HG03066 (cell line): ENCODE measurements around the gene GIPC2.
"Not testable (repeated sequence)": the region's sequence is repeated elsewhere in the genome, so short reads cannot be mapped to it uniquely, and the experiment has no call there.

Experiments used
- ATAC-seq: cut with Tn5 transposase; IDR thresholded peaks from one replicate; pipeline ENCODE4 v1.9.1; 2021; ENCODE audit warnings: low read depth; ENCODE audit not compliant: unreplicated experiment

The GIPC2 gene

GRCh38 chr1:78061825-78062523 lies 16.2 kb downstream of the GIPC2 start:
- no peak for ATAC-seq

GRCh38 chr1:78064886-78065285 lies 19.1 kb downstream of the GIPC2 start:
- ATAC-seq: not testable (repeated sequence)

- ATAC-seq: no peak
Observed at GRCh38 chr1:78068681-78069283, 23.0 kb downstream of the GIPC2 start.

- ATAC-seq: no peak
Observed at GRCh38 chr1:78069784-78070183, 24.0 kb downstream of the GIPC2 start.

- no peak for ATAC-seq
Observed at GRCh38 chr1:78070210-78070609, 24.4 kb downstream of the GIPC2 start.

GRCh38 chr1:78070758-78071157 lies 25.0 kb downstream of the GIPC2 start:
- no peak for ATAC-seq

GRCh38 chr1:78071696-78072095 lies 25.9 kb downstream of the GIPC2 start:
- ATAC-seq: no peak

GRCh38 chr1:78072216-78072615 lies 26.4 kb downstream of the GIPC2 start:
- ATAC-seq: no peak

GRCh38 chr1:78073441-78073840 lies 27.7 kb downstream of the GIPC2 start:
- no peak for ATAC-seq

- no peak for ATAC-seq
Observed at GRCh38 chr1:78075621-78076020, 29.9 kb downstream of the GIPC2 start.

- no peak for ATAC-seq
Observed at GRCh38 chr1:78078358-78078757, 32.6 kb downstream of the GIPC2 start.

GRCh38 chr1:78079580-78079979 lies 33.8 kb downstream of the GIPC2 start:
- no peak for ATAC-seq

- ATAC-seq: no peak
Observed at GRCh38 chr1:78080767-78081166, 35.0 kb downstream of the GIPC2 start.

- no peak for ATAC-seq
Observed at GRCh38 chr1:78081980-78082860, 36.5 kb downstream of the GIPC2 start.

- not testable (repeated sequence) for ATAC-seq
Observed at GRCh38 chr1:78084639-78085038, 38.9 kb downstream of the GIPC2 start.

GRCh38 chr1:78086697-78087096 lies 40.9 kb downstream of the GIPC2 start:
- no peak for ATAC-seq

- no peak for ATAC-seq
Observed at GRCh38 chr1:78088015-78088414, 42.2 kb downstream of the GIPC2 start.

- no peak for ATAC-seq
Observed at GRCh38 chr1:78088486-78088885, 42.7 kb downstream of the GIPC2 start.

GRCh38 chr1:78089010-78089409 lies 43.2 kb downstream of the GIPC2 start:
- ATAC-seq: no peak

GRCh38 chr1:78090472-78091133 lies 44.8 kb downstream of the GIPC2 start:
- no peak for ATAC-seq
